ENCODE results near the gene SFXN4.

DNA sequence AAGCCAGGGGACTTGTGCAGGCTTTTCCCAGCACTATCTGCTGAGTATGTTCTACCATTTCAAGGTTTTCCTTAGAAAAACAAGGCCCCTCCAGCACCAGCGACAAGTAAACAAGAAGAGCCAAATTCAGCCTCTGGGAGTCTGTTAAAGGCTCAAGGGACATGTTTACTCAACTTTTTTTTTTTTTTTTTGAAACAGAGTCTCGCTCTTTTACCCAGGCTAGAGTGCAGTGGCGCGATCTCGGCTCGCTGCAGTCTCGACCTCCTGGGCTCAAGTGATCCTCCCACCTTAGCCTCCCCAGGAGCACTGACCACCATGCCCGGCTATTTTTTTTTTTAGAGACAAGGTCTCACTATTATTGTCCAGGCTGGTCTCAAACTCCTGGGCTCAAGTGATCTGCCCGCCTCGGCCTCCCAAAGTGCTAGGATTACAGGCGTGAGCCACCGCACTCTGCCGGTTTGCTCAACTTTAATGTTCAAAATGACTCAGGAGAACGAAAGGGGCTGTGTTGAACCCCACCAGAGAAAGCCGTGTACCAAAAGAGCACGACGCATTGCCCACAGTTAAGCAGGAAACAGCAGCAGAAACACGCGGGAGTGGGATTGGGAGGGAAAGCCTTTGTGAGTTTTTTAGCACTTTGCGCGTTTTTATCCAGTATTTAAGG is 12.3 kb upstream of the SFXN4 start:
- TF ChIP-seq, protein P1, sequence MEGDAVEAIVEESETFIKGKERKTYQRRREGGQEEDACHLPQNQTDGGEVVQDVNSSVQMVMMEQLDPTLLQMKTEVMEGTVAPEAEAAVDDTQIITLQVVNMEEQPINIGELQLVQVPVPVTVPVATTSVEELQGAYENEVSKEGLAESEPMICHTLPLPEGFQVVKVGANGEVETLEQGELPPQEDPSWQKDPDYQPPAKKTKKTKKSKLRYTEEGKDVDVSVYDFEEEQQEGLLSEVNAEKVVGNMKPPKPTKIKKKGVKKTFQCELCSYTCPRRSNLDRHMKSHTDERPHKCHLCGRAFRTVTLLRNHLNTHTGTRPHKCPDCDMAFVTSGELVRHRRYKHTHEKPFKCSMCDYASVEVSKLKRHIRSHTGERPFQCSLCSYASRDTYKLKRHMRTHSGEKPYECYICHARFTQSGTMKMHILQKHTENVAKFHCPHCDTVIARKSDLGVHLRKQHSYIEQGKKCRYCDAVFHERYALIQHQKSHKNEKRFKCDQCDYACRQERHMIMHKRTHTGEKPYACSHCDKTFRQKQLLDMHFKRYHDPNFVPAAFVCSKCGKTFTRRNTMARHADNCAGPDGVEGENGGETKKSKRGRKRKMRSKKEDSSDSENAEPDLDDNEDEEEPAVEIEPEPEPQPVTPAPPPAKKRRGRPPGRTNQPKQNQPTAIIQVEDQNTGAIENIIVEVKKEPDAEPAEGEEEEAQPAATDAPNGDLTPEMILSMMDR (IDR thresholded peaks at IDR 0.05), result no peak
- no peak for TF ChIP-seq POLR2A (IDR thresholded peaks at IDR 0.05)

Data from adrenal gland (tissue), 5 donors.